GM19035 (cell line): ENCODE measurements around the gene VWA7.
"Not testable (repeated sequence)": the region's sequence is repeated elsewhere in the genome, so short reads cannot be mapped to it uniquely, and the experiment has no call there.

Source experiments
- ATAC-seq: cut with Tn5 transposase; IDR thresholded peaks from one replicate; pipeline ENCODE4 v1.9.1; 2021; ENCODE audit not compliant: unreplicated experiment

The VWA7 gene

GRCh38 chr6:31801031-31801927 is 24.2 kb upstream of the VWA7 start:
- ATAC-seq, result not testable (repeated sequence)

- ATAC-seq, result no peak
These were observed 22.7 kb upstream of the VWA7 start for GRCh38 chr6:31799781-31800180.

- ATAC-seq, result no peak
These were observed 20.5 kb upstream of the VWA7 start for GRCh38 chr6:31797588-31797987.

- ATAC-seq, result no peak
These were observed 19.9 kb upstream of the VWA7 start for GRCh38 chr6:31796993-31797385.

- ATAC-seq, result peak; percentile 73
These were observed 18.6 kb upstream of the VWA7 start, which contains the start of gene VARS1 for GRCh38 chr6:31795616-31796298. TSS of gene VARS1 (minus strand) at chr6:31795752. CDS start at chr6:31795217, 535 bp downstream.

- ATAC-seq, result no peak
These were observed 17.9 kb upstream of the VWA7 start for GRCh38 chr6:31794866-31795615.

- ATAC-seq, result no peak
These were observed 17.3 kb upstream of the VWA7 start for GRCh38 chr6:31794294-31794865.

GRCh38 chr6:31793927-31794245 is 16.8 kb upstream of the VWA7 start:
- not testable (repeated sequence) for ATAC-seq

GRCh38 chr6:31792761-31793171 is 15.6 kb upstream of the VWA7 start:
- no peak for ATAC-seq

GRCh38 chr6:31792090-31792374 is 14.9 kb upstream of the VWA7 start:
- ATAC-seq, result no peak

GRCh38 chr6:31791324-31792089 is 14.4 kb upstream of the VWA7 start:
- no peak for ATAC-seq

GRCh38 chr6:31785475-31785874 is 8.3 kb upstream of the VWA7 start:
- no peak for ATAC-seq

- ATAC-seq, result no peak
These were observed 7.2 kb upstream of the VWA7 start for GRCh38 chr6:31784098-31784925.

GRCh38 chr6:31782126-31782855 is 5.2 kb upstream of the VWA7 start:
- no peak for ATAC-seq

GRCh38 chr6:31781244-31782125 is 4.4 kb upstream of the VWA7 start:
- ATAC-seq, result no peak

GRCh38 chr6:31780507-31781243 is 3.5 kb upstream of the VWA7 start:
- ATAC-seq, result no peak

- no peak for ATAC-seq
These were observed 2.8 kb upstream of the VWA7 start for GRCh38 chr6:31779908-31780307.
